Liver (tissue), 3 donors: ENCODE data around the gene MKNK2.

ENCODE experiments used
- ATF3 ChIP-seq: IDR thresholded peaks from 2 replicates; pipeline ENCODE4 v1.6.1; 2016; ENCODE audit warnings: antibody characterized with exemption
- CTCF ChIP-seq: fragments of 150-350 bp; IDR thresholded peaks from 2 replicates; pipeline ENCODE4 v1.5.1; 2017; ENCODE audit warnings: improper control_type of control experiment, low read depth, low read length; ENCODE audit not compliant: missing input control
- FOXA1 ChIP-seq: IDR thresholded peaks from 2 replicates; pipeline ENCODE4 v1.6.1; 2016; ENCODE audit warnings: antibody characterized with exemption
- FOXA2 ChIP-seq: IDR thresholded peaks from 2 replicates; pipeline ENCODE4 v1.6.1; 2016; ENCODE audit warnings: antibody characterized with exemption
- GABPA ChIP-seq, 2 donors: IDR thresholded peaks in 1 of 2; conservative IDR thresholded peaks in 1 of 2; 2 replicates each; pipeline ENCODE4 v1.6.1; 2016; ENCODE audit warnings: antibody characterized with exemption in 2 of 2, mild to moderate bottlenecking in 1 of 2, moderate library complexity in 1 of 2
- JUND ChIP-seq, 2 donors: IDR thresholded peaks; 2 replicates each; pipeline ENCODE4 v1.6.1; 2016; ENCODE audit warnings: antibody characterized with exemption in 2 of 2
- MAX ChIP-seq: IDR thresholded peaks from 2 replicates; pipeline ENCODE4 v1.6.1; 2016; ENCODE audit warnings: antibody characterized with exemption
- RAD21 ChIP-seq, 2 donors: IDR thresholded peaks; 2 replicates each; pipeline ENCODE4 v1.6.1; 2016; ENCODE audit warnings: antibody characterized with exemption in 2 of 2, mild to moderate bottlenecking in 2 of 2
- REST ChIP-seq: IDR thresholded peaks from 2 replicates; pipeline ENCODE4 v1.6.1; 2016; ENCODE audit warnings: antibody characterized with exemption, mild to moderate bottlenecking
- RXRA ChIP-seq, 2 donors: IDR thresholded peaks; 2 replicates each; pipeline ENCODE4 v1.6.1; 2017 to 2018; ENCODE audit warnings: antibody characterized with exemption in 2 of 2, mild to moderate bottlenecking in 1 of 2
- SP1 ChIP-seq: IDR thresholded peaks from 2 replicates; pipeline ENCODE4 v1.6.1; 2018; ENCODE audit warnings: antibody characterized with exemption, mild to moderate bottlenecking
- TAF1 ChIP-seq: conservative IDR thresholded peaks from 2 replicates; pipeline ENCODE4 v1.6.1; 2016; ENCODE audit warnings: antibody characterized with exemption, mild to moderate bottlenecking
- YY1 ChIP-seq: IDR thresholded peaks from 2 replicates; pipeline ENCODE4 v1.6.1; 2016; ENCODE audit warnings: antibody characterized with exemption, mild to moderate bottlenecking
- ZBTB33 ChIP-seq: IDR thresholded peaks from 2 replicates; pipeline ENCODE4 v1.6.1; 2016; ENCODE audit warnings: antibody characterized with exemption
- donor health status: healthy.
- donor health status: healthy.

GRCh38 chr19:2080336-2080988, 29.4 kb upstream of the MKNK2 start:
- TF ChIP-seq CTCF (no peak), GABPA (IDR thresholded peaks at IDR 0.05 in 1 of 2, conservative IDR thresholded peaks at IDR 0.05 in 1 of 2) (no peak), FOXA2 (no peak), TAF1 (no peak), REST (no peak), MAX (no peak), RAD21 (IDR thresholded peaks at IDR 0.05) (no peak), JUND (IDR thresholded peaks at IDR 0.05) (no peak), ZBTB33 (no peak), FOXA1 (no peak), YY1 (no peak), ATF3 (no peak), RXRA (IDR thresholded peaks at IDR 0.05) (no peak), SP1 (no peak)
